IMR-90 (cell line): ENCODE data around the gene ZNF525. TPM values are rescaled to one million over a fixed set of nuclear protein-coding genes. Genes with fewer than 3 reads are reported as not detected.

Experiments
- ATAC-seq: fragments of 200-7000 bp; cut with Tn5 transposase; 2 replicates; pipeline ENCODE4 v1.9.1; 2020; ENCODE audit warnings: low read depth, mild to moderate bottlenecking, moderate library complexity
- BruUV-seq: library from RNA; stranded (reverse); fragments of 400-500 nt; replicated peaks from 2 replicates; lab custom pipeline; 2021; lab: Mats Ljungman, UMichigan
- CTCF ChIA-PET: fragments of 300-600 bp; formaldehyde crosslinking; extraction: SDS; loops from one replicate; lab custom pipeline; 2021; ENCODE audit warnings: antibody characterized with exemption; lab: Yijun Ruan, JAX
- POLR2A ChIA-PET: fragments of 300-600 bp; sonication (Branson Sonifier 250); formaldehyde crosslinking; loops from one replicate; lab custom pipeline; 2022; ENCODE audit warnings: antibody characterized with exemption; ENCODE audit not compliant: unreplicated experiment; lab: Charles Lee
- DNase-seq: peaks from one replicate; pipeline ENCODE4 v3.0.0; 2013
- H2AFZ ChIP-seq: replicated peaks from 2 replicates; pipeline ENCODE3; 2013; ENCODE audit warnings: low read length, mild to moderate bottlenecking; ENCODE audit not compliant: poor library complexity
- H2AK5ac ChIP-seq: 2 replicates; pipeline ENCODE4 v1.6.1; 2013; ENCODE audit warnings: low read depth, low read length, inconsistent platforms
- H2AK9ac ChIP-seq: replicated peaks from 2 replicates; pipeline ENCODE3; 2013; ENCODE audit warnings: mild to moderate bottlenecking, low read depth, low read length, moderate library complexity; ENCODE audit not compliant: poor library complexity
- H2BK120ac ChIP-seq: 2 replicates; pipeline ENCODE4 v1.6.1; 2013; ENCODE audit warnings: low read depth, low read length, inconsistent platforms
- H2BK15ac ChIP-seq: 3 replicates; pipeline ENCODE4 v1.6.1; 2013; ENCODE audit warnings: low read depth, low read length, inconsistent platforms
- H2BK20ac ChIP-seq: 2 replicates; pipeline ENCODE4 v1.6.1; 2013; ENCODE audit warnings: low read depth, mild to moderate bottlenecking, inconsistent platforms, low read length, moderate library complexity
- H2BK5ac ChIP-seq: 2 replicates; pipeline ENCODE4 v1.6.1; 2013; ENCODE audit warnings: mild to moderate bottlenecking, low read depth, low read length, inconsistent platforms; ENCODE audit not compliant: poor library complexity, severe bottlenecking
- H3K14ac ChIP-seq: replicated peaks from 2 replicates; pipeline ENCODE4 v1.6.1; 2013; ENCODE audit warnings: low read depth, low read length, inconsistent platforms
- H3K18ac ChIP-seq: 2 replicates; pipeline ENCODE4 v1.6.1; 2013; ENCODE audit warnings: low read depth, low read length, control low read depth
- H3K23ac ChIP-seq: 2 replicates; pipeline ENCODE4 v1.6.1; 2013; ENCODE audit warnings: low read depth, low read length, inconsistent platforms
- H3K27ac ChIP-seq: 2 replicates; pipeline ENCODE4 v1.5.1; 2013; ENCODE audit warnings: mild to moderate bottlenecking, control low read depth, low read length; ENCODE audit not compliant: insufficient read depth
- H3K27me3 ChIP-seq: 2 replicates; pipeline ENCODE4 v1.6.1; 2013; ENCODE audit warnings: low read length; ENCODE audit not compliant: control insufficient read depth, insufficient read depth
- H3K36me3 ChIP-seq: 2 replicates; pipeline ENCODE4 v1.6.1; 2013; ENCODE audit warnings: low read length, mixed read lengths; ENCODE audit not compliant: control insufficient read depth, insufficient read depth
- H3K4ac ChIP-seq: 2 replicates; pipeline ENCODE4 v1.6.1; 2013; ENCODE audit warnings: low read depth, low read length, inconsistent platforms
- H3K4me1 ChIP-seq: 2 replicates; pipeline ENCODE4 v1.6.1; 2013; ENCODE audit warnings: low read length, mixed read lengths; ENCODE audit not compliant: control insufficient read depth, insufficient read depth
- H3K4me2 ChIP-seq: 2 replicates; pipeline ENCODE4 v1.6.1; 2013; ENCODE audit warnings: low read depth, mild to moderate bottlenecking, control low read depth, low read length, moderate library complexity
- H3K4me3 ChIP-seq: 2 replicates; pipeline ENCODE4 v1.5.1; 2013; ENCODE audit warnings: low read depth, mild to moderate bottlenecking, control low read depth, low read length, moderate library complexity; ENCODE audit not compliant: insufficient read depth
- H3K56ac ChIP-seq: 2 replicates; pipeline ENCODE4 v1.6.1; 2013; ENCODE audit warnings: low read length, inconsistent platforms; ENCODE audit not compliant: insufficient read depth; ENCODE audit errors: extremely low read depth
- H3K79me1 ChIP-seq, 2 experiments: 2 replicates each; pipeline ENCODE4 v1.6.1; 2013; ENCODE audit warnings: low read length in 2 of 2, inconsistent platforms in 1 of 2, low read depth in 1 of 2
- H3K9ac ChIP-seq: 2 replicates; pipeline ENCODE4 v1.6.1; 2013; ENCODE audit warnings: low read depth, low read length, control low read depth
- H3K9me1 ChIP-seq: 2 replicates; pipeline ENCODE4 v1.6.1; 2013; ENCODE audit warnings: low read length, inconsistent platforms; ENCODE audit not compliant: insufficient read depth
- H3K9me3 ChIP-seq: 2 replicates; pipeline ENCODE4 v1.6.1; 2013; ENCODE audit warnings: low read length; ENCODE audit not compliant: control insufficient read depth, insufficient read depth
- H4K20me1 ChIP-seq: 2 replicates; pipeline ENCODE4 v1.6.1; 2013; ENCODE audit warnings: low read length, inconsistent platforms; ENCODE audit not compliant: insufficient read depth
- H4K5ac ChIP-seq: 2 replicates; pipeline ENCODE4 v1.6.1; 2013; ENCODE audit warnings: mild to moderate bottlenecking, low read depth, low read length, control low read depth
- H4K8ac ChIP-seq, 2 experiments: 2 replicates each; pipeline ENCODE4 v1.6.1; 2013; ENCODE audit warnings: low read depth in 2 of 2, low read length in 2 of 2, control low read depth in 1 of 2, inconsistent platforms in 1 of 2
- H4K91ac ChIP-seq: 2 replicates; pipeline ENCODE4 v1.6.1; 2013; ENCODE audit warnings: low read depth, low read length, inconsistent platforms; ENCODE audit not compliant: insufficient read depth
- BHLHE40 ChIP-seq: fragments of 150-350 bp; IDR thresholded peaks from 2 replicates; pipeline ENCODE4 v1.6.1; 2016; ENCODE audit warnings: mild to moderate bottlenecking, low read depth, low read length
- MAFK ChIP-seq: IDR thresholded peaks from 2 replicates; pipeline ENCODE4 v1.6.1; 2012; ENCODE audit warnings: low read depth, low read length, improper control_type of control experiment
- MAZ ChIP-seq: IDR thresholded peaks from 2 replicates; pipeline ENCODE4 v1.6.1; 2012; ENCODE audit warnings: low read depth, mild to moderate bottlenecking, low read length, improper control_type of control experiment, moderate library complexity, borderline replicate concordance
- MXI1 ChIP-seq: IDR thresholded peaks from 2 replicates; pipeline ENCODE4 v1.6.1; 2012; ENCODE audit warnings: low read depth, mild to moderate bottlenecking, low read length, moderate library complexity, borderline replicate concordance
- POLR2A ChIP-seq: IDR thresholded peaks from 2 replicates; pipeline ENCODE4 v1.6.1; 2012; ENCODE audit warnings: mild to moderate bottlenecking, low read depth, low read length
- RAD21 ChIP-seq: IDR thresholded peaks from 2 replicates; pipeline ENCODE4 v1.6.1; 2012; ENCODE audit warnings: low read length, improper control_type of control experiment
- WGBS, 2 experiments: methylation state at CpG; one replicate each; pipeline versions ENCODE4 v1.1.5 to v1.1.7; 2013; ENCODE audit warnings: missing lambda C conversion rate in 2 of 2; ENCODE audit not compliant: insufficient read length in 1 of 2; ENCODE audit errors: extremely low coverage in 2 of 2; 5-methylcytosine and 5-hydroxymethylcytosine counted together
- dilution Hi-C: fragments of 300-500 bp; cut with HindIII; formaldehyde crosslinking; loops from one replicate; pipeline ENCODE4 v1.14.3; 2018; ENCODE audit warnings: low sequenced_read_pairs; ENCODE audit not compliant: unreplicated experiment
- in situ Hi-C: fragments of 300-500 bp; cut with MboI; formaldehyde crosslinking; loops from 3 replicates; pipeline ENCODE4 v1.14.3; 2019; ENCODE audit warnings: low sequenced_read_pairs, inconsistent platforms, mixed read lengths
- intact Hi-C: fragments of 100-400 bp; cut with micrococcal nuclease; formaldehyde crosslinking; loops from 2 replicates; pipeline ENCODE4 v1.10.0; 2022
- polyA plus RNA-seq, 3 experiments: library from polyadenylated mRNA; depleted of rRNA; stranded (reverse); fragments of >200 nt; gene quantifications; 2 replicates each; pipeline ENCODE4 v1.2.3, GENCODE V29; 2012; ENCODE audit warnings: low replicate concordance in 1 of 3
- total RNA-seq: library from RNA; depleted of rRNA; stranded (reverse); fragments of >200 nt; gene quantifications from 2 replicates; pipeline ENCODE4 v1.2.3, GENCODE V29; 2012
- TF ChIP-seq, protein P1 (sequence below): fragments of 150-350 bp; IDR thresholded peaks from 2 replicates; pipeline ENCODE4 v1.6.1; 2016; ENCODE audit warnings: low read depth, mild to moderate bottlenecking, low read length, moderate library complexity, borderline replicate concordance
- TF ChIP-seq, protein P2 (sequence below): conservative IDR thresholded peaks from 2 replicates; pipeline ENCODE4 v1.5.1; 2012; ENCODE audit warnings: mild to moderate bottlenecking, low read depth, low read length, improper control_type of control experiment

Gene ZNF525
- total and polyA plus RNA-seq, 2 of the 4 experiments (the other 2 are of a cell fraction): 1.4 to 4.5 TPM

GRCh38 chr19:53431399-53432087 is 66.0 kb downstream of the ZNF525 start, which contains the start of gene ZNF761:
Gene ZNF761 (plus strand): TSS chr19:53431984. CDS start chr19:53447269, 15,285 bp downstream.
- H4K91ac ChIP-seq: peak within 1 kb of the TSS; percentile 39; the same call in 1 of the 2 replicates
- H3K14ac ChIP-seq: peak within 1 kb of the TSS; percentile 89
- TF ChIP-seq RAD21: no peak; the same call in 1 of the 2 replicates
- TF ChIP-seq BHLHE40: peak; percentile 48; the same call in 1 of the 2 replicates
- TF ChIP-seq, protein P1, sequence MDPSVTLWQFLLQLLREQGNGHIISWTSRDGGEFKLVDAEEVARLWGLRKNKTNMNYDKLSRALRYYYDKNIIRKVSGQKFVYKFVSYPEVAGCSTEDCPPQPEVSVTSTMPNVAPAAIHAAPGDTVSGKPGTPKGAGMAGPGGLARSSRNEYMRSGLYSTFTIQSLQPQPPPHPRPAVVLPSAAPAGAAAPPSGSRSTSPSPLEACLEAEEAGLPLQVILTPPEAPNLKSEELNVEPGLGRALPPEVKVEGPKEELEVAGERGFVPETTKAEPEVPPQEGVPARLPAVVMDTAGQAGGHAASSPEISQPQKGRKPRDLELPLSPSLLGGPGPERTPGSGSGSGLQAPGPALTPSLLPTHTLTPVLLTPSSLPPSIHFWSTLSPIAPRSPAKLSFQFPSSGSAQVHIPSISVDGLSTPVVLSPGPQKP: no peak
- TF ChIP-seq, protein P2, sequence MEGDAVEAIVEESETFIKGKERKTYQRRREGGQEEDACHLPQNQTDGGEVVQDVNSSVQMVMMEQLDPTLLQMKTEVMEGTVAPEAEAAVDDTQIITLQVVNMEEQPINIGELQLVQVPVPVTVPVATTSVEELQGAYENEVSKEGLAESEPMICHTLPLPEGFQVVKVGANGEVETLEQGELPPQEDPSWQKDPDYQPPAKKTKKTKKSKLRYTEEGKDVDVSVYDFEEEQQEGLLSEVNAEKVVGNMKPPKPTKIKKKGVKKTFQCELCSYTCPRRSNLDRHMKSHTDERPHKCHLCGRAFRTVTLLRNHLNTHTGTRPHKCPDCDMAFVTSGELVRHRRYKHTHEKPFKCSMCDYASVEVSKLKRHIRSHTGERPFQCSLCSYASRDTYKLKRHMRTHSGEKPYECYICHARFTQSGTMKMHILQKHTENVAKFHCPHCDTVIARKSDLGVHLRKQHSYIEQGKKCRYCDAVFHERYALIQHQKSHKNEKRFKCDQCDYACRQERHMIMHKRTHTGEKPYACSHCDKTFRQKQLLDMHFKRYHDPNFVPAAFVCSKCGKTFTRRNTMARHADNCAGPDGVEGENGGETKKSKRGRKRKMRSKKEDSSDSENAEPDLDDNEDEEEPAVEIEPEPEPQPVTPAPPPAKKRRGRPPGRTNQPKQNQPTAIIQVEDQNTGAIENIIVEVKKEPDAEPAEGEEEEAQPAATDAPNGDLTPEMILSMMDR: peak; percentile 32
- TF ChIP-seq MXI1: peak; percentile 91; the same call in 1 of the 2 replicates
- peak; percentile 76; the same call in 1 of the 2 replicates for TF ChIP-seq POLR2A
- peak; percentile 53; the same call in 1 of the 2 replicates for TF ChIP-seq MAZ
- TF ChIP-seq MAFK: no peak
- H3K27me3 ChIP-seq: no peaks in the 10 kb centered on the region
- ChIA-PET POLR2A (no interaction called here), CTCF (no interaction called here)
- peak within 1 kb of the TSS; percentile 97 for H3K23ac ChIP-seq
- H4K20me1 ChIP-seq: no peaks in the 10 kb centered on the region
- peak; percentile 100 for ATAC-seq
- no peaks in the 10 kb centered on the region for H3K4me1 ChIP-seq
- H3K4me3 ChIP-seq: peak within 1 kb of the TSS; percentile 87
- peaks cover 0 to 20% of the 10 kb centered on the region in 2 experiments for H3K79me1 ChIP-seq
- no peak within 1 kb of the TSS for H2BK120ac ChIP-seq
- 0 out of 2 replicates have a peak within 1 kb of the TSS, but pooled peaks have one; percentile 53 for H3K56ac ChIP-seq
- peak within 1 kb of the TSS; percentile 36; the same call in 1 of the 2 replicates for H2AK5ac ChIP-seq
- H3K18ac ChIP-seq: no peak within 1 kb of the TSS
- intact Hi-C loops: no loop called here
- H2AK9ac ChIP-seq: peak within 1 kb of the TSS; percentile 88
- dilution Hi-C loops: no loop called here
- H2BK5ac ChIP-seq: peak within 1 kb of the TSS; percentile 25
- in situ Hi-C loops: no loop called here
- H3K36me3 ChIP-seq: peaks cover 9% of the 10 kb centered on the region
- H3K9ac ChIP-seq: peak within 1 kb of the TSS; percentile 85
- no peaks in the 10 kb centered on the region for H3K9me3 ChIP-seq
- H2BK20ac ChIP-seq: no peak within 1 kb of the TSS
- H3K4ac ChIP-seq: peak within 1 kb of the TSS; percentile 85
- DNase-seq: peak; percentile 86
- H4K8ac ChIP-seq: peak within 1 kb of the TSS; percentile 67 to 79; a peak in 2 of 4 replicates
- H3K27ac ChIP-seq: peak within 1 kb of the TSS; percentile 57
- WGBS, 2 experiments: no CpG with 5 or more reads among the region's 46 CpGs
- no TSS peak for BruUV-seq
- H2BK15ac ChIP-seq: no peak within 1 kb of the TSS
- peak within 1 kb of the TSS; percentile 93 for H2AFZ ChIP-seq
- 0 out of 2 replicates have a peak within 1 kb of the TSS, but pooled peaks have one; percentile 27 for H4K5ac ChIP-seq
- no peaks in the 10 kb centered on the region for H3K9me1 ChIP-seq
- peak within 1 kb of the TSS; percentile 93 for H3K4me2 ChIP-seq
